SK-N-SH (cell line): ENCODE measurements around the gene GPLD1. TPM values are rescaled to one million over a fixed set of nuclear protein-coding genes. Genes with fewer than 3 reads are reported as not detected.

Source experiments
- CTCF ChIA-PET: fragments of 300-600, 350-600 bp; formaldehyde crosslinking; extraction: SDS; loops from one replicate; lab custom pipeline; 2021; lab: Yijun Ruan, JAX
- POLR2A ChIA-PET: fragments of 350-600 bp; sonication (Branson Sonifier 250); formaldehyde crosslinking; extraction: SDS; loops from one replicate; lab custom pipeline; 2020; ENCODE audit warnings: antibody characterized with exemption, inconsistent platforms; lab: Yijun Ruan, JAX
- DNase-seq: peaks from one replicate; pipeline ENCODE4 v3.0.0; 2012
- H2AFZ ChIP-seq: fragments of 200-600 bp; sonication (generic); 2 replicates; pipeline ENCODE4 v1.8.1; 2016; ENCODE audit warnings: antibody characterized with exemption, mild to moderate bottlenecking, low read depth
- H3F3A ChIP-seq: fragments of 200-600 bp; sonication (generic); replicated peaks from 2 replicates; pipeline ENCODE3; 2016; ENCODE audit warnings: antibody characterized with exemption, mild to moderate bottlenecking; ENCODE audit not compliant: insufficient read depth
- H3K27ac ChIP-seq, 2 experiments: fragments of 200-500 bp in 1 of 2; fragments of 200-600 bp in 1 of 2; sonication (Bioruptor generic) in 1 of 2; sonication (generic), shearing (Covaris generic) in 1 of 2; 2 replicates each; pipeline versions ENCODE4 v1.5.1 to v1.6.1; 2014 to 2016; ENCODE audit warnings: low read depth in 2 of 2, inconsistent platforms in 1 of 2, low read length in 1 of 2, mild to moderate bottlenecking in 1 of 2, mixed read lengths in 1 of 2
- H3K27me3 ChIP-seq: fragments of 200-600 bp; sonication (generic), shearing (Covaris generic); 2 replicates; pipeline ENCODE4 v1.6.1; 2016; ENCODE audit warnings: mixed run types; ENCODE audit not compliant: insufficient read depth
- H3K36me3 ChIP-seq, 2 experiments: fragments of 200-500 bp in 1 of 2; fragments of 200-600 bp in 1 of 2; sonication (Bioruptor generic) in 1 of 2; sonication (generic) in 1 of 2; replicated peaks in 1 of 2; 2 replicates each; pipeline versions ENCODE3 to v1.5.1; 2014 to 2016; ENCODE audit warnings: low read length in 1 of 2, mild to moderate bottlenecking in 1 of 2; ENCODE audit not compliant: insufficient read depth in 2 of 2, control insufficient read depth in 1 of 2
- H3K4me1 ChIP-seq, 2 experiments: fragments of 200-500 bp in 1 of 2; fragments of 200-600 bp in 1 of 2; sonication (Bioruptor generic) in 1 of 2; sonication (generic), shearing (Covaris generic) in 1 of 2; 2 replicates each; pipeline versions ENCODE4 v1.5.1 to v1.6.1; 2014 to 2016; ENCODE audit warnings: low read depth in 1 of 2, low read length in 1 of 2, mixed run types in 1 of 2; ENCODE audit not compliant: insufficient read depth in 2 of 2, control insufficient read depth in 1 of 2
- H3K4me2 ChIP-seq: fragments of 200-600 bp; sonication (generic), shearing (Covaris generic); 2 replicates; pipeline ENCODE4 v1.6.1; 2017; ENCODE audit warnings: mixed run types
- H3K4me3 ChIP-seq, 2 experiments: fragments of 200-500 bp in 1 of 2; fragments of 200-600 bp in 1 of 2; sonication (Bioruptor generic) in 1 of 2; sonication (generic), shearing (Covaris generic) in 1 of 2; 2 replicates each; pipeline versions ENCODE4 v1.5.1 to v1.8.1; 2014 to 2016; ENCODE audit warnings: low read depth in 2 of 2, inconsistent platforms in 1 of 2, low read length in 1 of 2, mild to moderate bottlenecking in 1 of 2, mixed read lengths in 1 of 2, moderate library complexity in 1 of 2
- H3K79me2 ChIP-seq: fragments of 200-600 bp; sonication (generic); 2 replicates; pipeline ENCODE4 v1.8.1; 2017; ENCODE audit warnings: mild to moderate bottlenecking; ENCODE audit not compliant: insufficient read depth
- H3K9ac ChIP-seq: fragments of 200-600 bp; sonication (generic); 2 replicates; pipeline ENCODE4 v1.6.1; 2017; ENCODE audit warnings: mixed run types
- H3K9me2 ChIP-seq: fragments of 200-600 bp; sonication (generic); 2 replicates; pipeline ENCODE4 v1.6.1; 2017; ENCODE audit warnings: mixed run types
- H3K9me3 ChIP-seq: fragments of 200-600 bp; sonication (generic); 2 replicates; pipeline ENCODE4 v1.6.1; 2017; ENCODE audit warnings: mixed run types, mild to moderate bottlenecking, moderate library complexity
- H4K20me1 ChIP-seq: fragments of 200-600 bp; sonication (generic); 2 replicates; pipeline ENCODE4 v1.6.1; 2017; ENCODE audit warnings: mild to moderate bottlenecking, mixed run types; ENCODE audit not compliant: insufficient read depth
- CHD2 ChIP-seq: fragments of 150-350 bp; IDR thresholded peaks from 2 replicates; pipeline ENCODE4 v1.6.1; 2018; ENCODE audit warnings: low read length; ENCODE audit not compliant: partially characterized antibody
- ELF1 ChIP-seq: IDR thresholded peaks from 2 replicates; pipeline ENCODE4 v1.4.0; 2012
- EZH2phosphoT487 ChIP-seq: fragments of 200-600 bp; sonication (generic); IDR thresholded peaks from 2 replicates; pipeline ENCODE4 v1.6.1; 2017; ENCODE audit warnings: low read depth, mixed run types, mild to moderate bottlenecking, antibody characterized with exemption, moderate library complexity, borderline replicate concordance
- FOSL2 ChIP-seq: IDR thresholded peaks from 2 replicates; pipeline ENCODE4 v1.4.0; 2012; ENCODE audit warnings: low read depth, mild to moderate bottlenecking, moderate library complexity, borderline replicate concordance
- FOXM1 ChIP-seq: IDR thresholded peaks from 2 replicates; pipeline ENCODE4 v1.4.0; 2012; ENCODE audit warnings: low read depth, mild to moderate bottlenecking
- JUND ChIP-seq: IDR thresholded peaks from 2 replicates; pipeline ENCODE4 v1.4.0; 2012
- MEF2A ChIP-seq: IDR thresholded peaks from 2 replicates; pipeline ENCODE4 v1.4.0; 2012; ENCODE audit warnings: low read depth, borderline replicate concordance
- NRF1 ChIP-seq: IDR thresholded peaks from 2 replicates; pipeline ENCODE4 v1.6.1; 2012; ENCODE audit warnings: low read depth, mild to moderate bottlenecking, low read length
- POLR2AphosphoS5 ChIP-seq: IDR thresholded peaks from 2 replicates; pipeline ENCODE4 v1.6.1; 2012; ENCODE audit warnings: low read depth, low read length
- RAD21 ChIP-seq: IDR thresholded peaks from 2 replicates; pipeline ENCODE4 v1.6.1; 2012; ENCODE audit warnings: mild to moderate bottlenecking, low read length
- SMC3 ChIP-seq: IDR thresholded peaks from 2 replicates; pipeline ENCODE4 v1.6.1; 2012; ENCODE audit warnings: low read depth, low read length, improper control_type of control experiment
- TAF1 ChIP-seq: IDR thresholded peaks from 2 replicates; pipeline ENCODE4 v1.6.1; 2012; ENCODE audit warnings: low read depth, mild to moderate bottlenecking, low read length, moderate library complexity, borderline replicate concordance
- TCF12 ChIP-seq: IDR thresholded peaks from 2 replicates; pipeline ENCODE4 v1.4.0; 2012
- TEAD4 ChIP-seq: IDR thresholded peaks from 2 replicates; pipeline ENCODE4 v1.4.0; 2012; ENCODE audit warnings: mild to moderate bottlenecking, borderline replicate concordance; ENCODE audit not compliant: insufficient read depth
- WGBS: methylation state at CpG from one replicate; pipeline ENCODE4 v1.1.6; 2017; ENCODE audit warnings: low lambda C conversion rate; 5-methylcytosine and 5-hydroxymethylcytosine counted together
- polyA plus RNA-seq, 3 experiments: library from polyadenylated mRNA; depleted of rRNA; stranded (reverse); fragments of >200 nt; gene quantifications; 2 replicates each; pipeline ENCODE4 v1.2.3, GENCODE V29; 2012
- TF ChIP-seq, protein P1 (sequence below): fragments of 150-350 bp; IDR thresholded peaks from 2 replicates; pipeline ENCODE4 v1.6.1; 2016; ENCODE audit warnings: mild to moderate bottlenecking, low read depth, low read length
- TF ChIP-seq, protein P2 (sequence below): fragments of 200-600 bp; sonication (generic); IDR thresholded peaks from 2 replicates; pipeline ENCODE4 v1.6.1; 2017; ENCODE audit warnings: antibody characterized with exemption, mild to moderate bottlenecking, moderate library complexity
- TF ChIP-seq, protein P3 (sequence below): IDR thresholded peaks from 2 replicates; pipeline ENCODE4 v1.4.0; 2012; ENCODE audit warnings: low read depth, borderline replicate concordance
- TF ChIP-seq, protein P4 (sequence below): IDR thresholded peaks from 2 replicates; pipeline ENCODE4 v1.4.0; 2012; ENCODE audit warnings: low read depth

GPLD1 gene
- polyA plus RNA-seq, 1 of the 3 experiments (the other 2 are of a cell fraction) = 0.94 TPM

DNA sequence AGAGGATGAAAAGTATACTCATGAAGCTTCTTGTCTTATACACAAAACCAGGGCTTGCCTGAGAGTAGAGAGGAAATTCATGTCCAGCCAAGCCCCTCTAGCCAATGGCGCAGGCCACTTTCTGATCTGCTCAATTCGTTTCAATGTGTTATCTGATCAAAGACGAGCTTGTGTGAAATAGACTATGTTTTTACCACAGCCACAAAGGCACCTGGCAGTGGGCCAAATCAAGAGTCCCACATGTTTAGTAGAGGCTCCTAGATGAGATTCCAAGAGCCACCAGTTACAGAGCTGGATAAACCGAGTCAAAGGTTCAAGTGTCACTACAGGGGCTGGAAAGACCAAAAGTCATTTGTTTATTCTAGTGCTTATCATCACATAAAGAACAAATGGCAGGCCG is 34.9 kb downstream of the GPLD1 start:
- DNase-seq = no peak
- H3K27me3 ChIP-seq = no peaks in the 10 kb centered on the region
- TF ChIP-seq, protein P1, sequence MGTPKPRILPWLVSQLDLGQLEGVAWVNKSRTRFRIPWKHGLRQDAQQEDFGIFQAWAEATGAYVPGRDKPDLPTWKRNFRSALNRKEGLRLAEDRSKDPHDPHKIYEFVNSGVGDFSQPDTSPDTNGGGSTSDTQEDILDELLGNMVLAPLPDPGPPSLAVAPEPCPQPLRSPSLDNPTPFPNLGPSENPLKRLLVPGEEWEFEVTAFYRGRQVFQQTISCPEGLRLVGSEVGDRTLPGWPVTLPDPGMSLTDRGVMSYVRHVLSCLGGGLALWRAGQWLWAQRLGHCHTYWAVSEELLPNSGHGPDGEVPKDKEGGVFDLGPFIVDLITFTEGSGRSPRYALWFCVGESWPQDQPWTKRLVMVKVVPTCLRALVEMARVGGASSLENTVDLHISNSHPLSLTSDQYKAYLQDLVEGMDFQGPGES = no peak
- TF ChIP-seq JUND (no peak), FOSL2 (no peak), FOXM1 (no peak), ELF1 (no peak), MEF2A (no peak), TAF1 (no peak), CHD2 (no peak), NRF1 (no peak), POLR2AphosphoS5 (no peak), TCF12 (no peak), SMC3 (no peak), RAD21 (no peak), TEAD4 (no peak), EZH2phosphoT487 (no peak)
- TF ChIP-seq, protein P2, sequence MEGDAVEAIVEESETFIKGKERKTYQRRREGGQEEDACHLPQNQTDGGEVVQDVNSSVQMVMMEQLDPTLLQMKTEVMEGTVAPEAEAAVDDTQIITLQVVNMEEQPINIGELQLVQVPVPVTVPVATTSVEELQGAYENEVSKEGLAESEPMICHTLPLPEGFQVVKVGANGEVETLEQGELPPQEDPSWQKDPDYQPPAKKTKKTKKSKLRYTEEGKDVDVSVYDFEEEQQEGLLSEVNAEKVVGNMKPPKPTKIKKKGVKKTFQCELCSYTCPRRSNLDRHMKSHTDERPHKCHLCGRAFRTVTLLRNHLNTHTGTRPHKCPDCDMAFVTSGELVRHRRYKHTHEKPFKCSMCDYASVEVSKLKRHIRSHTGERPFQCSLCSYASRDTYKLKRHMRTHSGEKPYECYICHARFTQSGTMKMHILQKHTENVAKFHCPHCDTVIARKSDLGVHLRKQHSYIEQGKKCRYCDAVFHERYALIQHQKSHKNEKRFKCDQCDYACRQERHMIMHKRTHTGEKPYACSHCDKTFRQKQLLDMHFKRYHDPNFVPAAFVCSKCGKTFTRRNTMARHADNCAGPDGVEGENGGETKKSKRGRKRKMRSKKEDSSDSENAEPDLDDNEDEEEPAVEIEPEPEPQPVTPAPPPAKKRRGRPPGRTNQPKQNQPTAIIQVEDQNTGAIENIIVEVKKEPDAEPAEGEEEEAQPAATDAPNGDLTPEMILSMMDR = no peak
- TF ChIP-seq, protein P3, sequence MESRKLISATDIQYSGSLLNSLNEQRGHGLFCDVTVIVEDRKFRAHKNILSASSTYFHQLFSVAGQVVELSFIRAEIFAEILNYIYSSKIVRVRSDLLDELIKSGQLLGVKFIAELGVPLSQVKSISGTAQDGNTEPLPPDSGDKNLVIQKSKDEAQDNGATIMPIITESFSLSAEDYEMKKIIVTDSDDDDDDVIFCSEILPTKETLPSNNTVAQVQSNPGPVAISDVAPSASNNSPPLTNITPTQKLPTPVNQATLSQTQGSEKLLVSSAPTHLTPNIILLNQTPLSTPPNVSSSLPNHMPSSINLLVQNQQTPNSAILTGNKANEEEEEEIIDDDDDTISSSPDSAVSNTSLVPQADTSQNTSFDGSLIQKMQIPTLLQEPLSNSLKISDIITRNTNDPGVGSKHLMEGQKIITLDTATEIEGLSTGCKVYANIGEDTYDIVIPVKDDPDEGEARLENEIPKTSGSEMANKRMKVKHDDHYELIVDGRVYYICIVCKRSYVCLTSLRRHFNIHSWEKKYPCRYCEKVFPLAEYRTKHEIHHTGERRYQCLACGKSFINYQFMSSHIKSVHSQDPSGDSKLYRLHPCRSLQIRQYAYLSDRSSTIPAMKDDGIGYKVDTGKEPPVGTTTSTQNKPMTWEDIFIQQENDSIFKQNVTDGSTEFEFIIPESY = no peak
- TF ChIP-seq, protein P4, sequence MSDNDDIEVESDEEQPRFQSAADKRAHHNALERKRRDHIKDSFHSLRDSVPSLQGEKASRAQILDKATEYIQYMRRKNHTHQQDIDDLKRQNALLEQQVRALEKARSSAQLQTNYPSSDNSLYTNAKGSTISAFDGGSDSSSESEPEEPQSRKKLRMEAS = no peak
- TF ChIP-seq, all 33 proteins: peak for 0
- H3K79me2 ChIP-seq = no peaks in the 10 kb centered on the region
- ChIA-PET CTCF (interaction anchor here (1.0 to 1.5 kb wide), 2 partner anchors 23 to 127 kb away, joined by 4 to 5 read pairs; no protein-coding TSS in a partner anchor), POLR2A (no interaction called here)
- H3K4me2 ChIP-seq = no peak overlapping the region
- H3K4me1 ChIP-seq = peaks cover 0 to 4% of the 10 kb centered on the region in 2 experiments; a peak in 1 of 4 replicates
- no peaks in the 10 kb centered on the region for H3K36me3 ChIP-seq
- H3K9ac ChIP-seq = no peak overlapping the region
- no peak overlapping the region for H2AFZ ChIP-seq
- H3K9me3 ChIP-seq = no peaks in the 10 kb centered on the region
- WGBS = 81% methylated on average over 5 of the region's 5 CpGs
- H3K9me2 ChIP-seq = no peaks in the 10 kb centered on the region
- H3K4me3 ChIP-seq = no peak overlapping the region
- no peaks in the 10 kb centered on the region for H3F3A ChIP-seq
- H4K20me1 ChIP-seq = no peaks in the 10 kb centered on the region
- H3K27ac ChIP-seq = no peak overlapping the region
